NCI-H1092 (cell line): ENCODE results near the gene ACADS.

Experiments
- DNase-seq: peaks from one replicate; lab custom pipeline; 2025; lab: John Stamatoyannopoulos, UW

Gene ACADS

GRCh38 chr12:120757226-120757742 lies 31.7 kb downstream of the ACADS start:
- no peak for DNase-seq

DNA sequence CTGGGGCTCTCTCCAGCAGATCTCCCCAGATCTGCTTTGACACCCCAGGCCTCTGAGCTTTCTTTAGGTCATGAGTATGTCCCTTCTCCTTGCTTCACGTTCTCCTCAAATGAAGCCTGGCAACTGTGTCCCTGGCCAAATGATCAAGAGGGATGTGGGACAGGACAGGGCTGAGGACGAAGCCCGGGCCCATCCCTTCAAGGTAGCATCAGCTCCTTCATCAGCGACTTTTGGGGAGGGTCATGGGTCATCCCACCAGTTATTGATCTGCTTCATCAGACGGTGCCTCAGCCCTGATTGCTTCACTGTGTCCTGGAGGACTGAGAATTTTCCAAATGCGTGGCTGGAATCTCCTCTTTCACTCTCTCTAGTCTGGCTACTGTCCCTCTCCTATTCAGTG lies 32.3 kb downstream of the ACADS start:
- DNase-seq: no peak

DNA sequence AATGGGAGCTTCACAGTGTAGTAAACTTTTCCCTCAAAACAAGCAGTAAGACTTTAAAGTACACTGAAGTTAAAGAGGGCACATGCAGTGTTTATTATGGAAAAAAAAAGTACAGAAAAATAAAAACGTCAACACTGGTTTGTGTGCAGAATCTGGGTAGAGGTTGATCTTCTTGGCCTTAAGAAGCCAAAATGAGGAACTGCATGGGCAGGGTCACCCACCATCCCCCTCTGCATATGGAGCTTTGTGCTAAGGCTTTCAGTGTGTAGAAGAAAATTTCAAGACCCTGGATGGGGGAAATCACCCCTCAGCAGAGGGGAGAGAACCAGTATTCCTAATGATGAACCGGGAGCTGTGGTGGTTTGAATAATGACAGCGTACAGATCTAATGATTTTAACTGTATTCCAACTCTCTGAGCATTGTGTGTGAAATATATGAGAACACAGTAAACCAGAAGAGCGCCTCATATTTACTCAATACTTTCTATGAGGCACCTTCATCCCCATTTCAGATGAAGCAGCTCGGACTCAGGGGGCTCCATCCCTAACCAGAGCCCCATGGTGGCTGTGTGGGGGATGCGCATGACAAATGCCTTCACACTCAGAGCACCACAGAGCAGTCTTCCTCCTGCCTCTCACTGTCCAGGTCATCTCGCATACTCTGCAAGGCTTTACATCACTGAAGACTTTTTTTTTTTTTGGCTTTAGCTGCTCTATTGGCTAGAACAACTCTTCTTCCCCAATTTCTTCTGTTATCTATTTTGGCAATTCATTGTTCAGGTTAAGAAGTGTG lies 33.4 kb downstream of the ACADS start:
- no peak for DNase-seq

GRCh38 chr12:120759591-120760348 lies 34.1 kb downstream of the ACADS start:
- peak; percentile 62 for DNase-seq

DNA sequence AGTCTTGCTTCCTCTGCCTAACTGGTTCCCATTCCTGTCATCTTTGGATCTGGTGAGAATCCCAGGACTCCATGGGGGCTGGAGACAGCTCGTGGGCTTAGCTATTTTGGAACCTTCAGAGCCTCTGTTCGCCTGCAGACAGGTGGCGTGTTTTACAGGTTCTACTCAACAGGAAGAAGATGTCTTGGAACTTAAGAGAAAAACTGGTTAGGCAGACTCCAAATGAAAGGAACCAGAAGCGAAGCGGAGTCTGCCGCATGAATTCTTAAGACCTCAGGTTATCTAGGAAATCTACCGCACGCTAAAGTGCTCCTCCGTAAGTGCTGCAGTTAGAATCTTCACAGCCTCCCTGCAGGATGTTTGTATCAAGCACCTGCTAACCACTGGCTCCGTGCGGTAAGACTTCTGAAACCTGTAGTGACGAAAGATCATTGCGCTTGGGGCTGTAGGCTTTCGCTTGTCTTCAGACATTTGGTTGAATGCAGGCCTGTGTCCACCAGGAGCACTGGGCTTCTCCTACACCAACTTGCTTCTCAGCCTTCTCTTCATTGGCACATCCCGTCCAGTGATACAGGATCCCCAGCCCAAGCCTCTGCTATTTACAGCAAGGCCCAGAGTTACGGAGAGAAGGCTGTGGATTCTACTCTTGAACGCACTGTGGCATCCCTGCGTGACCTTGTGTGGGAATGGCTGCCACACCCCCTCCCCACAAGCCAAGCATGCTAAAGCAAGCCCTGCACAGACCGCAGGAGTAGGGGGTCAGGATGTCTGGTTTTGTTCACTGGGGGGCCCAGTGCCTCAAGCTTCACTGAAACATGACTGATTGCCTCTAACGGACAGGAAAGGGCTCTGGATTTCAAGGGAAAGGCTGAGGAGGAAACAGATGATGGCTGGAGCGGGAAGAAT lies 35.0 kb downstream of the ACADS start:
- no peak for DNase-seq

DNA sequence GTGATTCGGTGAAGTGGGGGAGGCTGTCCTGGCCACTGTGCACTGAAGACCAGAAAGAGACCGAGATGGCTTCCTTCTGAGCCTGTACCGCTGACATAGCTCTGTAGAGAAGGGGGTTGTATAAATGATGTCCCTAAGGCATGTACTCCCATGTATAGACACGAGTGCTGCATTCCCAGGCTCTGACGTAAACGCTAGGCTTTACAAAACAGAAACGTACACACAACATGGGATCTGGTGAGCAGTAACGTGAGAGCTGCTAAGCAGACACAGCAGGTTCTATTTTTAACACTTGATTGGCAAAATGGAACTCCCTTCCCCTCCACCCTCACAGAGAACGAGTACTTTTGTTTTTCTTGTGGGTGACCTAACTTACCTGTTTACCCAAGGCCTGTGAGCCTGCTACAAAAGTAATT lies 35.9 kb downstream of the ACADS start:
- no peak for DNase-seq

- DNase-seq: no peak
These were observed 36.5 kb downstream of the ACADS start for GRCh38 chr12:120762086-120762485.

GRCh38 chr12:120763250-120763649 lies 37.6 kb downstream of the ACADS start:
- no peak for DNase-seq

DNA sequence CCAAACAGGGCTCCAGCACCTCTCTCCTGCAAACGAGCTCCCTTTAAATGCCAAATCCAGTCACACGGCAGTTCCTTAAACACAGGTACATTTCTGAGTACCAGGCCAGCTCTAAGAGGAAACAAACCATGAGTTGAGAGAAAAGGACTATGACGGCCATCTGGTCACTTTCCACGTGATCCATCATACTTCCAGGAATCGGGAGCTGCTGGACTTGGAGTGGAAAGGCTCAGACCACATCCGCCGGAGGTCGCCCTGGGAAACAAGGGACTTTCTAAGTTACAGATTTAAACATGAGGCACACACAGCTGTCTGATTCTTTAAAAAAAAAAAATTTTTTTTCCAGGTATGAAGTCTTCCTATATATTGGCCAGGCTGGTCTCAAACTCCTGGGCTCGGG lies 39.2 kb downstream of the ACADS start:
- DNase-seq: no peak

DNA sequence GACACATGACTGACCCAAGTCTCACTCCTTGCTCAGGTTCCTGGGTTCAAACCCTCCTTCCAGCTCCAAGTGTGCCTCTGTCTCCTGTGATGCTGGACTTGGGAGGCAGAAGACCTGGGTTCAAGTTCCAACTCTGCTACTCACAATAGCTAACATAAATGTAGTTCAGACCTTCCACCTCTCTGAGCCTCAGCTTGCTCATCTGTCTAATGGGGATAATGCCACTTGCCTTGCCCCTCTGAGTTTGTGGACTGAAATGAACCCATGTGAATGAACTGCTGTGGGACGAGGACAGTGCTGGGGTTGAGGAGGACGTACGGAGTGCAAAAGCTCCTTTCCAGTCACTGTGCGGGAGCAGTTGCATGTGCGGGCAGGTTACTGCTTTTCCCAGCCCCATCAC lies 40.9 kb downstream of the ACADS start:
- no peak for DNase-seq

- no peak for DNase-seq
These were observed 41.7 kb downstream of the ACADS start for GRCh38 chr12:120767071-120768024.

DNA sequence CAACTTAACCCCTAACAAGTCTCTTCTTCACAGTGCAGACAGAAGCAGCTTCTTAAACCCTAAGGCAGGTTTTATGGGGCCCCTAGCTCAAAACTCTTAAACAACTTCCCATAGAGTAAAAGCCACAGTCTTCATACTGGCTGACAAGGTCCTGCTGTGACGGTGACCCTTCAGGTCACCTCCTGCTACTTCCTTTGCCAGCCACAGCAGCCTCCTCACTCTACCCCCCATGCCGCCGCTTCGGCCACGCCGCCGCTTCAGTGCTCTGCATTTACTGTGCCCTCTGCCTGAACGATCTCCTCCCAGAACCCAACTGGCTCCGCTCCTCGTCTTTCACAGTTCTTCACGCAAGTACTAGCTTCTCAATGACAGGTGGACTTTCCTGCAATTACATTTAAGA lies 45.5 kb downstream of the ACADS start:
- no peak for DNase-seq

DNA sequence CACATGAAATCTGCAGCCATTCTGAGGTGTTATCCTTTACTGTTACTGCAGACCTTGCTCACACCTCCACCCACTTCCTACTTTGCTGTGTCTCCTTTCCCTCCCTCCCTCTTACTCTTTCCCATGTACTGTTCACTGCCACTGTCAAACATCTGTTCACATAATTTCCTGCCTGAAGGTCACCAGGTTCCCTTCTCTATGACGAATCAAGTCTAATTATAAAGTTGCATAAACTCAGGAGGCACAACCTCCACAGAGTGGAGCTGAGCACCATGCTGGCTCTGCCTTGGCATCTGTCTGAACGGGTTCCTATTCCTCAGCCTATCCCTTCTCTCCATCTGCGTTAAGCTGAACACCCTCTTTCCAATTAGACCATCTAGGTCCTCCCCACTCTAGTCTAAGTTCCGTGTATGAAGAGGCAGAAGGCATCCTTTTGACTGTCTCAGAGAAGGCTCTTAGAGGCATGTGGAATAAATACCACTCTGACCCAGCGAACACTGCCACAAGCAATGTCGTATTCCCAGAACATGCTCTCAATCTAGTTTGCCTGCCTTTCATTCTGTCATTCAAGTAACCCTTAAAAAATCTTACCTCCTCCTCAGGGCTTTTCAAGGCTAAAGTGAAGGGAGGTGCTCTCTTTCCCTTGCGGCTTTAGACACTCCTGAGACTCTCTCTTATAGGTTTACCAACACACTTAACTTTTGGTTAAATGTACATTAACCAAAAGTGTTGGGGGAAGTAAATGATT lies 48.7 kb downstream of the ACADS start:
- DNase-seq: no peak

GRCh38 chr12:120775862-120776552 lies 50.4 kb downstream of the ACADS start:
- no peak for DNase-seq

GRCh38 chr12:120783197-120783596 lies 57.6 kb downstream of the ACADS start:
- DNase-seq: no peak

- DNase-seq: no peak
These were observed 59.2 kb downstream of the ACADS start for GRCh38 chr12:120784804-120785203.

DNA sequence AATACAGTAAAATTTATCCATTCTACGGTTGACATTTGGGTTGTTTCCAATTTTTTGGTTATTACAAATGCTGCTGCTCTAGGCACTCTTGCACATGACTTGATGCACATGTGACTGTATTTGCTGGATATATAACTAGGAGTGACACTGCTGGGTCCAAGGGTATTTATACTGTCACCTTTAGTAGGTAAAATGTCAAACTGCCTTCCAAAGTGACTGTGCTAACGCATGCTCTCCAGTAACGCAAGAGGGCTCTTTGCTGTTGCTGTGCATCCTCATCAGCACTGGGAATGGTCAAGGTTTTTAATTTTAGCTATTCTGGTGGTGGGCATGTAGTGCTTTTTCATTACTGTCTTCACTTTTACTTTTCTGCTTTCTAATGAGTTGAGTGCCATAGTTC lies 62.3 kb downstream of the ACADS start:
- no peak for DNase-seq
